ENCODE results near the gene UAP1. TPM values are rescaled to one million over a fixed set of nuclear protein-coding genes. Genes with fewer than 3 reads are reported as not detected.

Gene UAP1
- total RNA-seq, 1 experiment from 2014 or later, result 39.8 TPM

GRCh38 chr1:162605225-162605927, 43.9 kb downstream of the UAP1 start:
- Histone ChIP-seq H3K9me2 (ENCODE audit: insufficient read depth) (no peaks in the 10 kb centered on the region), H3K27me3 (ENCODE audit: insufficient read depth, low read depth) (no peaks in the 10 kb centered on the region), H3K27ac (peak overlapping the region; percentile 20; the same call in 1 of the 2 replicates), H2AFZ (no peak overlapping the region), H3K9me3 (ENCODE audit: insufficient read depth, low read depth) (no peaks in the 10 kb centered on the region), H3K79me2 (ENCODE audit: low read depth) (no peaks in the 10 kb centered on the region), H3F3A (ENCODE audit: insufficient read depth, low read depth) (peaks cover 5% of the 10 kb centered on the region; the same call in 1 of the 2 replicates), H4K20me1 (ENCODE audit: insufficient read depth) (no peaks in the 10 kb centered on the region), H3K4me2 (no peak overlapping the region), H3K4me3 (no peak overlapping the region), H3K4me1 (replicated peaks; ENCODE audit: insufficient read depth) (peaks cover 7% of the 10 kb centered on the region; the same call in 1 of the 2 replicates), H3K36me3 (ENCODE audit: low read depth) (0 out of 2 replicates have a peak, but pooled peaks cover 5% of the 10 kb centered on the region)
- no TSS peak for BruUV-seq (replicated peaks)
- peak in 1 of 2 experiments; percentile 59 for DNase-seq
- intact Hi-C loops (cut with micrococcal nuclease; ENCODE audit: unreplicated experiment), result no loop called here
- CTCF ChIA-PET, result interaction anchor here (0.5 to 0.6 kb wide), 2 partner anchors 11 to 99 kb away, joined by 3 read pairs; no protein-coding TSS in a partner anchor
- TF ChIP-seq EZH2 (IDR thresholded peaks at IDR 0.05; ENCODE audit: low read depth), result no peak
- TF ChIP-seq, protein P1, sequence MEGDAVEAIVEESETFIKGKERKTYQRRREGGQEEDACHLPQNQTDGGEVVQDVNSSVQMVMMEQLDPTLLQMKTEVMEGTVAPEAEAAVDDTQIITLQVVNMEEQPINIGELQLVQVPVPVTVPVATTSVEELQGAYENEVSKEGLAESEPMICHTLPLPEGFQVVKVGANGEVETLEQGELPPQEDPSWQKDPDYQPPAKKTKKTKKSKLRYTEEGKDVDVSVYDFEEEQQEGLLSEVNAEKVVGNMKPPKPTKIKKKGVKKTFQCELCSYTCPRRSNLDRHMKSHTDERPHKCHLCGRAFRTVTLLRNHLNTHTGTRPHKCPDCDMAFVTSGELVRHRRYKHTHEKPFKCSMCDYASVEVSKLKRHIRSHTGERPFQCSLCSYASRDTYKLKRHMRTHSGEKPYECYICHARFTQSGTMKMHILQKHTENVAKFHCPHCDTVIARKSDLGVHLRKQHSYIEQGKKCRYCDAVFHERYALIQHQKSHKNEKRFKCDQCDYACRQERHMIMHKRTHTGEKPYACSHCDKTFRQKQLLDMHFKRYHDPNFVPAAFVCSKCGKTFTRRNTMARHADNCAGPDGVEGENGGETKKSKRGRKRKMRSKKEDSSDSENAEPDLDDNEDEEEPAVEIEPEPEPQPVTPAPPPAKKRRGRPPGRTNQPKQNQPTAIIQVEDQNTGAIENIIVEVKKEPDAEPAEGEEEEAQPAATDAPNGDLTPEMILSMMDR (conservative IDR thresholded peaks at IDR 0.05), result no peak
- POLR2A ChIA-PET (ENCODE audit: unreplicated experiment), result no interaction called here

DNA sequence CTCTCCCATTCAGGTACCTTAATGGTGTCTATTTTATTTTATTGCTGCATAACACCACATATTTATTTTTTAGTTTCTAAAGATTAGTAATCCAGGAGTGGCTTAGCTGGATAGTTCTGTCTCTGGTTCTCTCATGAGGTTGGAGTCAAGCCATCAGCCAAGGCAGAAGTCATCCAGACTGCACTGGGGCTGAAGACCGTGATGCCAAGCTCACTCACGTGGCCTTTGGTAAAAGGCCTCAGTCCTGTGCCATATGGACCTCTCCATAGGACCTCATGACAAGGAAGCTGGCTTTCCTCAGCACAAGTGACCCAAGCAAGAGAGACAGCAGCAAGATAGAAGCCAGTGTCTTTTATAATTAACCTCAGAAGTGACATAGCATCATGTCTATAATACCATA, 47.8 kb downstream of the UAP1 start:
- TF ChIP-seq, protein P1 (conservative IDR thresholded peaks at IDR 0.05), result no peak
- H4K20me1 ChIP-seq (ENCODE audit: insufficient read depth), result no peaks in the 10 kb centered on the region
- no peak overlapping the region for H3K27ac ChIP-seq
- H3K27me3 ChIP-seq (ENCODE audit: insufficient read depth, low read depth), result no peaks in the 10 kb centered on the region
- peaks cover 5% of the 10 kb centered on the region; the same call in 1 of the 2 replicates for H3F3A ChIP-seq (ENCODE audit: insufficient read depth, low read depth)
- H3K9me2 ChIP-seq (ENCODE audit: insufficient read depth), result no peaks in the 10 kb centered on the region
- no peak overlapping the region for H2AFZ ChIP-seq
- POLR2A ChIA-PET (ENCODE audit: unreplicated experiment), result no interaction called here
- intact Hi-C loops (cut with micrococcal nuclease; ENCODE audit: unreplicated experiment), result no loop called here
- BruUV-seq (replicated peaks), result no TSS peak
- no peaks in the 10 kb centered on the region for H3K36me3 ChIP-seq (ENCODE audit: low read depth)
- CTCF ChIA-PET, result no interaction called here
- H3K4me1 ChIP-seq (replicated peaks; ENCODE audit: insufficient read depth), result peaks cover 7% of the 10 kb centered on the region; the same call in 1 of the 2 replicates
- H3K4me3 ChIP-seq, result no peak overlapping the region
- H3K4me2 ChIP-seq, result no peak overlapping the region
- H3K9me3 ChIP-seq (ENCODE audit: insufficient read depth, low read depth), result no peaks in the 10 kb centered on the region
- no peak for DNase-seq
- no peaks in the 10 kb centered on the region for H3K79me2 ChIP-seq (ENCODE audit: low read depth)

GRCh38 chr1:162612606-162613400, 51.3 kb downstream of the UAP1 start:
- Histone ChIP-seq H4K20me1 (ENCODE audit: insufficient read depth) (no peaks in the 10 kb centered on the region), H3K27ac (no peak overlapping the region), H3K36me3 (ENCODE audit: low read depth) (no peaks in the 10 kb centered on the region), H3K79me2 (ENCODE audit: low read depth) (no peaks in the 10 kb centered on the region), H3K4me3 (no peak overlapping the region), H3K4me1 (replicated peaks; ENCODE audit: insufficient read depth) (no peaks in the 10 kb centered on the region), H3K9me2 (ENCODE audit: insufficient read depth) (no peaks in the 10 kb centered on the region), H2AFZ (no peak overlapping the region), H3K27me3 (ENCODE audit: insufficient read depth, low read depth) (no peaks in the 10 kb centered on the region), H3K4me2 (no peak overlapping the region), H3F3A (ENCODE audit: insufficient read depth, low read depth) (no peaks in the 10 kb centered on the region), H3K9me3 (ENCODE audit: insufficient read depth, low read depth) (peaks cover 14% of the 10 kb centered on the region)
- TF ChIP-seq, protein P1 (conservative IDR thresholded peaks at IDR 0.05), result no peak
- no peak for TF ChIP-seq EZH2 (IDR thresholded peaks at IDR 0.05; ENCODE audit: low read depth)
- no TSS peak for BruUV-seq (replicated peaks)
- no peak for DNase-seq
- POLR2A ChIA-PET (ENCODE audit: unreplicated experiment), result no interaction called here
- CTCF ChIA-PET, result interaction anchor here (1.0 to 1.9 kb wide), 3 partner anchors 166 to 187 kb away, joined by 4 to 10 read pairs (median 4); no protein-coding TSS in a partner anchor
- intact Hi-C loops (cut with micrococcal nuclease; ENCODE audit: unreplicated experiment), result loop anchor here (1.0 to 10.0 kb wide), 2 partner anchors 187 to 702 kb away; no protein-coding TSS in a partner anchor

Measured in PC-9 (cell line).